H9 (cell line): ENCODE data around the gene REEP3. TPM values are rescaled to one million over a fixed set of nuclear protein-coding genes. Genes with fewer than 3 reads are reported as not detected.

Experiments used
- DNase-seq: peaks from one replicate; pipeline ENCODE4 v3.0.0-alpha.2; 2017
- H2AFZ ChIP-seq: one replicate; pipeline ENCODE4 v1.6.1; 2013; ENCODE audit warnings: mild to moderate bottlenecking, low read length, control low read depth, moderate library complexity
- H2AK5ac ChIP-seq: 2 replicates; pipeline ENCODE4 v1.6.1; 2013; ENCODE audit warnings: low read length, control low read depth, mixed read lengths; ENCODE audit not compliant: insufficient read length
- H2BK120ac ChIP-seq: one replicate; pipeline ENCODE4 v1.6.1; 2013; ENCODE audit warnings: low read depth, mild to moderate bottlenecking, low read length, control low read depth, inconsistent platforms; ENCODE audit not compliant: poor library complexity, severe bottlenecking
- H2BK12ac ChIP-seq: 2 replicates; pipeline ENCODE4 v1.6.1; 2013; ENCODE audit warnings: low read length, control low read depth, mixed read lengths, low read depth; ENCODE audit not compliant: insufficient read length
- H2BK15ac ChIP-seq: 2 replicates; pipeline ENCODE4 v1.6.1; 2013; ENCODE audit warnings: low read depth, low read length, control low read depth
- H2BK20ac ChIP-seq: one replicate; pipeline ENCODE4 v1.6.1; 2013; ENCODE audit warnings: low read depth, mild to moderate bottlenecking, low read length, control low read depth, inconsistent platforms; ENCODE audit not compliant: poor library complexity, severe bottlenecking
- H2BK5ac ChIP-seq: 2 replicates; pipeline ENCODE4 v1.6.1; 2013; ENCODE audit warnings: low read length, control low read depth, mixed read lengths; ENCODE audit not compliant: insufficient read length
- H3K14ac ChIP-seq: 2 replicates; pipeline ENCODE4 v1.6.1; 2013; ENCODE audit warnings: low read length, control low read depth; ENCODE audit not compliant: insufficient read depth
- H3K18ac ChIP-seq: 2 replicates; pipeline ENCODE4 v1.6.1; 2013; ENCODE audit warnings: low read depth, mild to moderate bottlenecking, mixed read lengths, low read length, control low read depth; ENCODE audit not compliant: insufficient read length
- H3K23ac ChIP-seq: 2 replicates; pipeline ENCODE4 v1.6.1; 2013; ENCODE audit warnings: low read length, control low read depth, mixed read lengths, low read depth; ENCODE audit not compliant: insufficient read length
- H3K23me2 ChIP-seq: 2 replicates; pipeline ENCODE4 v1.6.1; 2013; ENCODE audit warnings: low read depth, mild to moderate bottlenecking, mixed read lengths, low read length, control low read depth; ENCODE audit not compliant: insufficient read length, poor library complexity, severe bottlenecking
- H3K27ac ChIP-seq: 2 replicates; pipeline ENCODE4 v1.5.1; 2013; ENCODE audit warnings: low read length, control low read depth, mixed read lengths, low read depth; ENCODE audit not compliant: insufficient read length
- H3K27me3 ChIP-seq: 2 replicates; pipeline ENCODE4 v1.6.1; 2013; ENCODE audit warnings: low read length, control low read depth, inconsistent platforms; ENCODE audit not compliant: insufficient read depth
- H3K4ac ChIP-seq: 2 replicates; pipeline ENCODE4 v1.6.1; 2013; ENCODE audit warnings: low read depth, mild to moderate bottlenecking, control low read depth, inconsistent platforms, low read length, moderate library complexity
- H3K4me1 ChIP-seq: 2 replicates; pipeline ENCODE4 v1.6.1; 2013; ENCODE audit warnings: low read length, control low read depth, inconsistent platforms; ENCODE audit not compliant: insufficient read depth
- H3K4me2 ChIP-seq: 2 replicates; pipeline ENCODE4 v1.6.1; 2013; ENCODE audit warnings: low read length, control low read depth, mixed read lengths; ENCODE audit not compliant: insufficient read length, insufficient read depth
- H3K56ac ChIP-seq: 2 replicates; pipeline ENCODE4 v1.6.1; 2013; ENCODE audit warnings: low read depth, mild to moderate bottlenecking, mixed read lengths, low read length, control low read depth; ENCODE audit not compliant: insufficient read length
- H3K79me1 ChIP-seq: 2 replicates; pipeline ENCODE4 v1.6.1; 2013; ENCODE audit warnings: low read depth, mild to moderate bottlenecking, moderate library complexity, low read length, control low read depth, inconsistent platforms; ENCODE audit not compliant: insufficient read depth, poor library complexity, severe bottlenecking
- H3K79me2 ChIP-seq: 2 replicates; pipeline ENCODE4 v1.6.1; 2013; ENCODE audit warnings: low read length, control low read depth, inconsistent platforms; ENCODE audit not compliant: insufficient read depth
- H3K9ac ChIP-seq: 2 replicates; pipeline ENCODE4 v1.6.1; 2013; ENCODE audit warnings: low read length, control low read depth, mixed read lengths; ENCODE audit not compliant: insufficient read length; ENCODE audit errors: extremely low read depth
- H3K9me3 ChIP-seq: one replicate; pipeline ENCODE4 v1.6.1; 2013; ENCODE audit warnings: low read depth, low read length, inconsistent platforms; ENCODE audit not compliant: control insufficient read depth
- H3T11ph ChIP-seq: one replicate; pipeline ENCODE4 v1.6.1; 2013; ENCODE audit warnings: mild to moderate bottlenecking, low read length, control low read depth, inconsistent platforms
- H4K20me1 ChIP-seq: one replicate; pipeline ENCODE4 v1.6.1; 2013; ENCODE audit not compliant: control insufficient read depth, insufficient read length, insufficient read depth
- H4K5ac ChIP-seq: 2 replicates; pipeline ENCODE4 v1.6.1; 2013; ENCODE audit warnings: low read depth, mild to moderate bottlenecking, mixed read lengths, low read length, control low read depth; ENCODE audit not compliant: insufficient read length
- H4K8ac ChIP-seq: replicated peaks from 2 replicates; pipeline ENCODE4 v1.6.1; 2013; ENCODE audit warnings: low read length, control low read depth, mixed read lengths, low read depth; ENCODE audit not compliant: insufficient read length
- H4K91ac ChIP-seq: 2 replicates; pipeline ENCODE4 v1.6.1; 2013; ENCODE audit warnings: low read depth, mild to moderate bottlenecking, moderate library complexity, mixed read lengths, low read length, control low read depth; ENCODE audit not compliant: insufficient read length
- H3K27ac Mint-ChIP-seq, 3 experiments: 2 replicates in 2 of 3; 3 replicates in 1 of 3; pipeline ENCODE4 v1.8.0; 2020 to 2021; ENCODE audit warnings: mixed read lengths in 3 of 3, mild to moderate bottlenecking in 1 of 3, moderate library complexity in 1 of 3
- H3K27me3 Mint-ChIP-seq: 2 replicates; pipeline ENCODE4 v1.8.0; 2021; ENCODE audit warnings: low read depth, mild to moderate bottlenecking, moderate library complexity, mixed read lengths
- H3K36me3 Mint-ChIP-seq, 3 experiments: 2 replicates in 2 of 3; 3 replicates in 1 of 3; pipeline ENCODE4 v1.8.0; 2020 to 2021; ENCODE audit warnings: low read depth in 3 of 3, mixed read lengths in 3 of 3; ENCODE audit not compliant: insufficient read depth in 1 of 3
- H3K4me1 Mint-ChIP-seq, 2 experiments: 2 replicates each; pipeline ENCODE4 v1.8.0; 2020; ENCODE audit warnings: mixed read lengths in 2 of 2
- H3K4me3 Mint-ChIP-seq, 2 experiments: 2 replicates in 1 of 2; 3 replicates in 1 of 2; pipeline ENCODE4 v1.8.0; 2020 to 2021; ENCODE audit warnings: mild to moderate bottlenecking in 2 of 2, mixed read lengths in 2 of 2, moderate library complexity in 1 of 2
- H3K9me3 Mint-ChIP-seq, 2 experiments: 2 replicates in 1 of 2; 3 replicates in 1 of 2; pipeline ENCODE4 v1.8.0; 2020; ENCODE audit warnings: mild to moderate bottlenecking in 2 of 2, mixed read lengths in 2 of 2, moderate library complexity in 1 of 2
- WGBS: extraction: QIAGEN DNeasy Blood & Tissue Kit; methylation state at CpG from one replicate; pipeline ENCODE4 v1.1.7; 2013; ENCODE audit warnings: missing lambda C conversion rate, low lambda C conversion rate, mixed read lengths; ENCODE audit not compliant: insufficient read length; ENCODE audit errors: extremely low coverage; 5-methylcytosine and 5-hydroxymethylcytosine counted together
- total RNA-seq: library from RNA; stranded (reverse); gene quantifications from 2 replicates; pipeline ENCODE4 v1.2.1, GENCODE V29; 2021
- TF ChIP-seq, protein P1 (sequence below): fragments of 200-600 bp; sonication (generic); conservative IDR thresholded peaks from 3 replicates; pipeline ENCODE4 v1.8.0; 2021; ENCODE audit warnings: antibody characterized with exemption, mild to moderate bottlenecking

REEP3 gene
- total RNA-seq, 1 experiment from 2014 or later: 21.4 TPM

DNA sequence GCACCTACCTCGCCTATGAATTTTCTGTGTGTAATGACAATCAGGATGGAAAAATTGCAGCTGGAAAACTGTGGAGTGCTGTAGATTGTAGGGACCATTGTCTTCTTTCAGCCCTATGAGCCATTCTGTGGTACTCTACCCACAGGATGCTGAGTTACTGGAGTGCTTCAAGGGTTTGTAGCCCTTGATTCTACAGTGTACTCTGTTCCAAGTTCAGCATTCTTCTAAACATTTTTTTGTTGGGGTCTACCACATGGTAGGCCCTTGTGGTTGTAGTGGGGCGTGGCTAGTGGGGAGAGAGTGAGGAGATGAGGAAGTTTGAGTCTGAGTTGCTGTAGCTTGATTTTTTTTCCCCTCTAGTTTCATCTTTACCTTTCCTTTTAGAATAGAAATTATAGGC lies 33.5 kb downstream of the REEP3 start:
- peaks cover 2% of the 10 kb centered on the region; the same call in 1 of the 2 replicates for H3K79me2 ChIP-seq
- Mint-ChIP-seq H3K36me3 (no peaks in the 10 kb centered on the region; a peak in 1 of 7 replicates), H3K9me3 (no peaks in the 10 kb centered on the region), H3K4me3 (no peak overlapping the region), H3K27ac (peak overlapping the region in 1 of 3 experiments; percentile 20; a peak in 2 of 7 replicates), H3K27me3 (no peaks in the 10 kb centered on the region), H3K4me1 (peaks cover 11% of the 10 kb centered on the region in 2 experiments)
- no peak overlapping the region for H2BK15ac ChIP-seq
- no peak overlapping the region for H3T11ph ChIP-seq
- no CpG with 5 or more reads among the region's 2 CpGs for WGBS
- H3K79me1 ChIP-seq: no peaks in the 10 kb centered on the region
- H2BK20ac ChIP-seq: no peak overlapping the region
- H3K4me1 ChIP-seq: no peaks in the 10 kb centered on the region; the same call in 1 of the 2 replicates
- no peaks in the 10 kb centered on the region for H3K27me3 ChIP-seq
- H4K20me1 ChIP-seq: no peaks in the 10 kb centered on the region
- no peak overlapping the region for H2BK120ac ChIP-seq
- H3K9ac ChIP-seq: no peak overlapping the region
- no peak overlapping the region for H2AFZ ChIP-seq
- no peak overlapping the region for H4K8ac ChIP-seq
- no peak overlapping the region for H3K27ac ChIP-seq
- no peaks in the 10 kb centered on the region for H3K23me2 ChIP-seq
- DNase-seq: no peak
- H4K91ac ChIP-seq: no peak overlapping the region
- H3K9me3 ChIP-seq: no peaks in the 10 kb centered on the region
- no peak overlapping the region for H3K4ac ChIP-seq
- no peak overlapping the region for H3K4me2 ChIP-seq
- H3K56ac ChIP-seq: no peak overlapping the region
- H4K5ac ChIP-seq: no peak overlapping the region
- H3K18ac ChIP-seq: no peak overlapping the region
- TF ChIP-seq, protein P1, sequence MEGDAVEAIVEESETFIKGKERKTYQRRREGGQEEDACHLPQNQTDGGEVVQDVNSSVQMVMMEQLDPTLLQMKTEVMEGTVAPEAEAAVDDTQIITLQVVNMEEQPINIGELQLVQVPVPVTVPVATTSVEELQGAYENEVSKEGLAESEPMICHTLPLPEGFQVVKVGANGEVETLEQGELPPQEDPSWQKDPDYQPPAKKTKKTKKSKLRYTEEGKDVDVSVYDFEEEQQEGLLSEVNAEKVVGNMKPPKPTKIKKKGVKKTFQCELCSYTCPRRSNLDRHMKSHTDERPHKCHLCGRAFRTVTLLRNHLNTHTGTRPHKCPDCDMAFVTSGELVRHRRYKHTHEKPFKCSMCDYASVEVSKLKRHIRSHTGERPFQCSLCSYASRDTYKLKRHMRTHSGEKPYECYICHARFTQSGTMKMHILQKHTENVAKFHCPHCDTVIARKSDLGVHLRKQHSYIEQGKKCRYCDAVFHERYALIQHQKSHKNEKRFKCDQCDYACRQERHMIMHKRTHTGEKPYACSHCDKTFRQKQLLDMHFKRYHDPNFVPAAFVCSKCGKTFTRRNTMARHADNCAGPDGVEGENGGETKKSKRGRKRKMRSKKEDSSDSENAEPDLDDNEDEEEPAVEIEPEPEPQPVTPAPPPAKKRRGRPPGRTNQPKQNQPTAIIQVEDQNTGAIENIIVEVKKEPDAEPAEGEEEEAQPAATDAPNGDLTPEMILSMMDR: no peak
- no peak overlapping the region for H3K14ac ChIP-seq
- no peak overlapping the region for H3K23ac ChIP-seq
- H2AK5ac ChIP-seq: no peak overlapping the region
- no peak overlapping the region for H2BK12ac ChIP-seq
- H2BK5ac ChIP-seq: no peak overlapping the region
